LoVo (cell line): ENCODE results near the gene MAN2B2.
A peak's percentile ranks its signal among the peaks of the same experiment; 100 is the strongest.

Experiments used
- DNase-seq: peaks from one replicate; pipeline ENCODE4 v3.0.0-alpha.2; 2016; ENCODE audit warnings: low spot score

Gene MAN2B2

DNA sequence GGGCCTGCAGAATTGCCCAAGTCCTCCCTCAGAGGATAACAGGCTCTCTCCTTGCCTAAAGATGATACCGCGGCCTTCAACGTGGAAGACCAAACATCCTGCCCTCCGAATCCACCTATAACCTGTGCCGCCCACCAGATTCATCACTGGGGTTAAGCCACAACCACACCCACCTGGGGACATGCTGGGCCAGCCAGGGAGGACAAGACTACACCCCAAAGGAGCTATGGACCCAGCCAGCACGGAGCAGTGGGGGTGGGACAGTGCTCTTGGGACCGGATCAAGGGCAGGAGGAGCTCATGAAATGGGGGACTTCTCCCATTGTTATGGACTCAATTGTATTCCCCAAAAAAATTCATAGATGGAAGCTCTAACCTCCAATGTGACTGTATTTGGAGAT, 6.8 kb upstream of the MAN2B2 start:
- DNase-seq = no peak

DNA sequence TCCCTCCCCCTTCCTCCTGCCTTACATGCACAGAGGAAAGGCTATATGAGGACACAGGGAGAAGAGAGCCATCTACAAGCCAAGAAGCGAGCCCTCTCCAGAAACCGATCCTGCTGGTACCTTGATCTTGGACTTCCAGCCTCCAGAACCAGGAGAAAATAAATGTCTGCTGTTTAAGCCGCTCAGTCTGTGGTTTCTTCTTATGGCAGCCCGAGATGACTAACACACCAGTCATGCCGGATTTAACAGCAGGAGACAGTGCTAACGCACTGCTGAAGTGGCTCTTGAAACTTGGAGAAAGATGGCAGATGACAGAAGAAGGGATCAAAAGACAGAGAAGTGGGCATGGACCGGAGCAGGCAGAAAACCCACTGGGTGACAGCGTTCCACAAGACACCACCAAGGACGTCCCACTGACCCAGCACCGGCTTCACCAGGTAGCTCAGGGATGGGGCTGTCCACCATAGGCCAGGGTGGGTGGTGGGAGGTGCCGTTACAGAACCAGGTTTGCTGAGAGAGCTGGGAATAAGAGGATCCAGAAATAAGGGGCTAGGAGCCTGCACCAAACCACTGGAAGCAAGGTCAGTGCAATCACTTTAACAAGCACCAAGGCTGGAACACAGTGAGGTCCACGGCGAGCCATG, 6.2 kb upstream of the MAN2B2 start:
- DNase-seq = peak; percentile 67

DNA sequence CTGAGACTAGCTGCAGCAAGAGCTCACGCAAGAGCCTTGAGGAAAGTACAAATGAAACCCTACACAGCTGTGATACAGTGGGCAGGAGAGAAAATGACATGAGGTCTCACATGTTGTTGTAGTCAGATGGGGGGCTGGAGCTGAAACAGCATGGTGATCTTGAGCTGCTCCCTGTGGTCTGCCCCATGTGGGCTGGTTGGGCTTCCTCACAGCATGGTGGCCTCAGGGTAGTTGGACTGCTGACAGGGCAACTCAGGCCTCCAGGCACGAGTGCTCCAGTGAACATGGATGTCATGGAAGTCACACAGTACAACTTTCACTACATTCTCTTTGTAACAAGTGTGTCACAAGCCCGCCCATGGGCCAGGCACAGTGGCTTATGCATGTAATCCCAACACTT, 3.4 kb upstream of the MAN2B2 start:
- no peak for DNase-seq

DNA sequence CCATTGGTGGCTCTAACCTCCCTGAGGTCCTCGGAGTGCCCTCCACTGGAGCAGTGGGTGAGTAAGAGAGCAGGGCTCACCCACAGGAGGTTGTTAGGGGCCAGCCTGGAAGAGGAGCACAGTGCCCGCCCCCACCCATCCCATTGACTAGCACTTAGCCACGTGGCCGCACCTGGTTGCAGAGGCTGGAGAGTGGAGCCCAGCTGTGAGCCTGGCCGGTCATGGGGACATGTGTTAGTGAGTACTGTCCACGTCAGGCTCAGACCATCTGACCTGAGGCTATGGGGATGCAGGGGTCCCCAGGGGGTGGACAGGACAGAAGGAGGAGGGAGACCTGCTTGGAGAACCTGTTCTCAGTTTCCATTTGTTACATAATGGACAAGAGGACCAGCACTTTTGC, 1.4 kb upstream of the MAN2B2 start:
- DNase-seq = no peak

DNA sequence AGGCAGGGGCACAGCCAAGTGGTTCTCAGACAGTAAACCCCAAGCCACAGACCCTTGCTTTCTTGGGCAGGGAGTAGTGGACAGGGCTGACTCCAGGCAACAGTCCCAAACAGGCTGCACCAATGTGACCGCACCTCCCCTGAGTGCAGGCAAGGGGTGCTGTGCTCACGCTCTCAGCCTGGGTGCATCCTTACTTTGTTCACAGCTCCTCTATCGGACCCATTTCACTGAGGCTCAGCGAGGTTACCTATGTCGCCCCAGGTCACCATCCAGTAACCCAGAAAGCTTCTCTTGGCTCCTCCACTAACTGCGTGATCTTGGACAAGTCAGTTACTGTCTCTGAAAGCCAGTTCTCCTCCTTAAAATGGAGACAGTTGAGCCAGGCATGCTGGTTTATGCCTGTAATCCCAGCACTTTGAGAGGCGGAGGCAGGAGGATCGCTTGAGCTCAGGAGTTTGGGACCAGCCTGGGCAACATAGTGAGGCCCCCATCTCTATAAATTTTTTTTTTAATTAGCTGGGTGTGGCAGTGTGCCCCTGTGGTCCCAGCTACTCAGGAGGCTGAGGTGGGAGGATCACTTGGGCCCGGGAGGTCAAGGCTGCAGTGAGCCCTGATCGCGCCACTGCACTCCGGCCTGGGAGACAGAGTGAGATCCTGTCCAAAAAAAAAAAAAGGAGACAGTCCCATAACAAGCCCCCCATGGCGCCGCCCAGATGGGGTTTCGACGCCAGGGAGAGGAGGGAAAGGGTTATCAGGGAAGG, 823 bp upstream of the MAN2B2 start:
- no peak for DNase-seq

DNA sequence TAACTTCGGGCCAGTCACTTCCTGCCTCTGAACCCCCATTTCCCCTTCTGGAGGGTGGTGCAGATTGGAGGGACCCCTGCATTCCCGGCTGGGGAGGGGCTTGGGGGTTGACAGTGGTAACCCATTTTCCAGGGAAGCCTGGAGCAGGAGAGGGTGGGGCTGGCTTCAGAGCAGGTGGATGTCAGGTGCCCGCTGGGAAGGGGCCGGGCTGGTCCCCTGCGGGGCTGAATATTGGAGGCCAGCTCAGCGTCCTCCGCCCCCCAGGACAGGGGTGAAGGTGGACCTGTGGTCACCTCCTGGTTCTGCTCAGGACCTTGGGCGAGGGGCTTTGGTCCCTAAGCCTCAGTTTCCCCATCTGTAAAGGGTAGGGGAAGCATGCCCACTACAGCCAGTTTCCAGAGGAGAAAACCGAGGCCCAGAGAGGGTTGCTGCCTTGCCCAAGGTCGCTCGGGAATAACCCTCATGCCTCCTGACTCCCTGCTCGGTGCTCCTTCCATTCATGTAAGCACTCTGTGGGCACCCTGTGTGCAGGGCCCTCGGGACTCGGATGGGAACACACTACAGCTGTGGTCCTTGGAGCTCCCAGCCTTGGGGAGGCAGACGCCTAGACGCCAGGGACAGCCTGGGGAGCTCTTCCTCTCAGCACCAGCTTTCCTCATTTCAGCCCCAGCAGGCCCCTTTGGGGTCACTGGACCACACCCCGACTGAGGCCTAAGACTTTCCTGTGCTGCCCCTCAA, 683 bp downstream of the MAN2B2 start:
- DNase-seq = no peak

DNA sequence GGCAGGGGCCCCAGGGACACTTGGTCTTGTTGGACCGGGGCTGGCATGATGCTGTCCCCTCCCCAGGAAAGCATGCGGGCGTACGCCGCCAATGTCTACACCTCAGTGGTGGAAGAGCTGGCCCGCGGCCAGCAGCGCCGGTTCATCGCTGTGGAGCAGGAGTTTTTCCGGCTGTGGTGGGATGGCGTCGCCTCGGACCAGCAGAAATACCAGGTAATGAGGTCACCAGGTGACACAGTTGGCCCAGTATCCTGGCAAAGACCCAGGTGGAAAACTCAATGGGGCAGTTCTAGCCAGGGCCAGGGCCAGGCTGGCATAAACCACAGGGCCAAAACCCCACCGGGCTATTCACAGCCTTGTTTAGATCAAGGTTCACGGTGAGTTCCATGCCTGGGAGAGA, 1.5 kb downstream of the MAN2B2 start:
- no peak for DNase-seq

DNA sequence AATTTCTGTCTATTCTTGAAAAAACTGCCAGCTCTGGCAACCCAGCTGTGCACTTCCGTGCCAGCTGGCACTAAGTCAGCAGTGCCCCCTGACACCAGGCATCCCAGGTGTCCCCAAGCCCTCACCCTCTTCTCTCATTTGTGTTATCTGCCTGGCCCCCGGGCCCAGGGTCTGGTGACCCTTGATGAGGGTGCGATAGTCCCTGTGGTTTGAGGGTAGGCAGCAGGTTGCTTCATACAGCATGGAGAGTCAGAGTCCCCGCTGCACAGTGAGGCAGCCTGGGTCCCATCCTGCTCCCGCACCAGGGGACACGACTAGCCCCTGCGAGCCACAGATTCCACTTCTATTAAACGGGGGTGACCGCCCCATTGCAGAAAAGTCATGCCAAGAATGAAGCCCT, 1.9 kb downstream of the MAN2B2 start:
- DNase-seq = no peak

DNA sequence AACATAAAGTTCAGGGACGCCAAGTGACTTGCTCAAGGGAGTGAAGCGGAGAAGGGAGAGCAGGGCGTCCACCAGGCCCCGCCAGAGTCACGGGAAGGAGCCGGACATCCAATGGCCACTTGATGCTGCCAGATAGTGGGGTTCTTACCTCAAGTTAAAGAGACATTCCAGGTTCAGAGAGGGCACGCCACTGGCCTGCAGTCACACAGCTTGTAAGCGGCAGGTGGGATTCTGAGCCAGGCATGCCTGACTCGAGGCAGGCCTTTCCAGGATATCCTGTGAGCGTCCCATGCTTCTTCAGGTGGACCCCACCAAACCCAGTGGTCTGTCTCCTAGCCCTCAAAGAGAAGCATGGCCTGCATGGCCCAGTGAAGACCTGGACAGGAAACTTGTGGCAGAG, 2.4 kb downstream of the MAN2B2 start:
- DNase-seq = no peak

DNA sequence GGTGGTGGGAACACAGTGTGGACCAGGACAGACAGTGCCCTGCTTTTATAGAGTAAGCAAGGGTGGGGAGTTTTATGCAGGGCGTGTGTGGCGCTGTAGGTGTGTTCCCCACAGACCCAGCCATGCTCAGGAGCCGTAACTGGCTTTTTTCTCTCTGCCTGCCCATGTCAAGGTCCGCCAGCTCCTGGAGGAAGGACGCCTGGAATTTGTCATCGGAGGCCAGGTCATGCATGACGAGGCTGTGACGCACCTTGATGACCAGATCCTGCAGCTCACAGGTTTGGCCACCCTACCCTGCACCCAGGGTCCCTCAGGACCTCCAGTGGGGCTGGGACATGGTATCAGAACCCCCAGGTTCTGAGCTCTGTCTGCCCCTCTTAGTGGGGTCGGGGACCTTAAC, 3.2 kb downstream of the MAN2B2 start:
- no peak for DNase-seq

DNA sequence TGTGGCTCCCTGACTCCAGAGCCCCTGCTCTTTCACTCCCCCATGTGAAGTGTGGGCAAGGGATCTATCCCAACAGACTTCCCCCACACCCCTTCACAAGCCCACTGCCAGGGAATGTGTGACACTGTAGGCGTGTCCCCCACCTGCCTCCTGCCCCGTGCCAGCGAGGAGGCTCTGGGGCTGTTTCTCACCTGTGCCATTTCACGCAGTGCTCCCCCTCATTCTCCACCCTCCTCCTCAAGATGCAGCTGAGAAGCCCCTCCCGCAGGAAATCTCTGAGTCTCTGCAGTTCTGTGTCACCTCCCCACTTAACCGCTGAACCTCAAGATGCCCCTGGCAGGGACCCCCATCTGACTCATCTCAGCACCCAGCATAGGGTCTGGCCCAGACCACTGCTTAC, 5.4 kb downstream of the MAN2B2 start:
- no peak for DNase-seq

DNA sequence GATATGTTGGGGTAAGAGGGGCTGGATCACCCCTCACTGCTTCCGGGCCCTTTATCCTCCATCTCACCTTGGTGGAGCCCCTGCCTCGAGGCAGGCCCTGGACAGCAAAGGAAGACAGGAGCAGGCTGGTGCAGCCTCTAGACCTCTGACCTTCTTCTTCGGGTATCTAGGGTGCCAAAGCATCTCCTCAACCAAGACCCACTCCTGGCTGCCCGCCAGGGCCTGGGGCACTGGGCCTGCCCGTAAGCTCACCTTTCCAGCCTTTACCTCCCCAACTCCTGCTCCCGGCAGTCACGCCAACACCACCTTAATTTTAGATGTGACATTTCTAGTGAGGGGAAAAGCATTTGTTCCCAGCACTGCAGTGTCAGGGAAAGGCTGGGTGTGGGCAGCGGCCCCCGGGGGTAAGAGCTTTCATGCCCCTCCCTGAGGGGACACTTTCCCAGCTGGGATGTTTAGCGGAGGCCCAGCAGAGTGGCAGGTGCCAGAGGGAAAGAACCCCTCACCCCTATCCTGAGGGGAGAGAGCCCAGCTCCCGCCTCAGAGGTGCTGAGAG, 6.7 kb downstream of the MAN2B2 start:
- no peak for DNase-seq

DNA sequence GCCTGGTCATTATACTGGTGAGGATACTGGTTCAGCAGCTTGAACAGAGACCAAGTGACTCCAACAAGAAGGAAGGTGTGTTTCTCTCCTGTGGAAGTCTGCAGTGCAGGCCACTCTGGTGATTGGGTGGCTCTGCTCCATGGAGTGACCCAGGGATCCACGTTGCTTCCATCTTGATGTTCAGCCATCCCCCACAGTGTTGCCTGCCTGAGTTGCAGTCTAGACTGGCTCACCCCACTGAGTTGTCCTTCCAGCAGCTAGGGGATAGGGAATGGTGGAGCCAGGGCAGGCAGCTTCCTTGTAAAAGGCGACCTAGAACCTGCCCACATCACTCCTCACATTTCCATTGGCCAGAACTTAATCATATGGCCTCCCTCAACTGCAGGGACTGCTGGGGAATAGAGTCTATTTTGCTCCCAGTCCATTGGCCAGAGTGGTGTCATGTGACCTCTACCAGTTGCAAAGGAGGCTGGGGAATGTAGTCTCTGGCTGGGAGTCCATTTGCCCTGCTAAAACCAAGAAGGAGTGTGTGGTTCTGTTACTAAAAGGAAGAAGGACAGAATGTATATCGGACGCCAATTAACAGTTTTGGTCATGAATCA, 8.0 kb downstream of the MAN2B2 start:
- no peak for DNase-seq

DNA sequence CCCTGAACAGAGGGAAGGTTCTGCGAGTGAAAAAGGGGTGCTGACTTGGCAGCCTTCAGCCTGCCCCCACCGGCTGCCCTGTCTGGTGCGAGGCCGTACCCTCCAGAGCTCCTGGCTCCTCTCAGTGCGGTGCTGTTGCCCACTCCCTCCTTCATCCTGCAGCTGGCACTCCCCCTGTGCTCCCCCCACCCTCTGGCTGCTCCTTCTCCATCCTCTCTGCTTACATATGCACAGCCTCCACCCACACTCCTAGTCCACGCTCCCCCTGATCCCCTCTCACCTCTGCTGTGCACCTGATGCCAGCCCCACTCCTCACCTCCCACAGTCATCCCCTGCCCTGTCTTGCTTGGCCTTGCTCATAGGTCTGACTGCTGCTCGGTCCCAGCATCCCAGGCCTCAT, 9.9 kb downstream of the MAN2B2 start:
- DNase-seq = no peak

DNA sequence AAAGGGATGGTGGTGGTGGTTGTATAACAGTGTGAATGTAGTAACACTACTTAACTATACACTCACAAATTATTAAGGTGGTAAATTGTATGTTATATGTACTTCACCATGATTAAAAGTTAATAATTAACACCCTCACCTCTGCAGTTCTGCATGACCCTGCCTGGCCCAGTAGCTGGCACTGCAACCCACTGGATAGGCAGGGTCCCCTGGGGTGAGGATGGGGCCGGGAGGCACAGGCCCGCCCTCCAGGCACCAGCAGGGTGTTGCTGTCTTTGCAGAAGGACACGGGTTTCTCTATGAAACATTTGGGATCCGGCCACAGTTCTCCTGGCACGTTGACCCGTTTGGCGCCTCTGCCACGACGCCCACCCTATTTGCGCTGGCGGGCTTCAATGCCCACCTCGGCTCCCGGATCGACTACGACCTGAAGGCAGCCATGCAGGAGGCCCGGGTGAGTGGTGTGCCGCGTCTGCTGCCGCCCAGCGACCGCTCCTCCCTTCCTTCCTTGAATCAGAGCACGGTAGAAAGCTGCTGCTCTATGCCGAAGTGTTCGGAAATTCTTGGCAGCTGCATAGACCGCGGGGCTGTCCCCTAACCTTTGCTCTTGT, 11.8 kb downstream of the MAN2B2 start:
- DNase-seq = no peak

DNA sequence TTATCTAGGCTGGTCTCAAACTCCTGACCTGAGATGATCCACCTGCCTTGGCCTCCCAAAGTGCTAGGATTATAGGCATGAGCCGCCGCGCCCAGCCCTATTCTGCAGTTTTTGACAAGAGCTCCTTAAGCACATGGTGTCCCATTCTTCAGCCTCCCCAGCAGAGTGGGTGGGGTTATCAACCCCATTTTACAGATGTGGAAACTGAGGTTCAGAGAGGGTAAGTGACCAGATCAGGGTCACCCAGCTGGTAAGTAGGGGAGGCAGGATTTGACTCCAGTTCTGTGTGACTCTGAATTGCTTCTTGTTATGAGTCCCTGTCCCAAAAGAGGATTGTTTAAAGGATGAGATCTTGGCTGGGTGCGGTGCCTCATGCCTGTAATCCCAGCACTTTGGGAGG, 14.5 kb downstream of the MAN2B2 start:
- no peak for DNase-seq

DNA sequence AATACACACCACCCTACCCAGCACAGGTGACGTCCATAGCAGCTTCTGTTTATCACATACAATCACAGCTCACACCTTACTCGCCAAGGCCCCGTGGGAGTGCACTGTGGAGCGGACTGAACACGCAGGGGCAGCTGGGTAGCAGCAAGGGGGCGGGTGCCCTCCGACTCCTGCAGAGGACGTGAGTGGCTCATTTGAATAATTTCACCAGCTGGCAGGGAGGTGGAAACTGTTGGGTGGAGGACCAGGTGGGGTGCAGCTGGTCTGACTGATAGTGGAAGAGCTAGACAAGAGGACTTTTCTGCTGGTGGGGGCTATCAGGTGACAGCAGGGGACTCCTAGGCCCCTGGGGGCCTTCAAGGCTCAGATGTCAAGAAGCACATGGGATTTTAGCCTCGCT, 16.3 kb downstream of the MAN2B2 start:
- DNase-seq = no peak

DNA sequence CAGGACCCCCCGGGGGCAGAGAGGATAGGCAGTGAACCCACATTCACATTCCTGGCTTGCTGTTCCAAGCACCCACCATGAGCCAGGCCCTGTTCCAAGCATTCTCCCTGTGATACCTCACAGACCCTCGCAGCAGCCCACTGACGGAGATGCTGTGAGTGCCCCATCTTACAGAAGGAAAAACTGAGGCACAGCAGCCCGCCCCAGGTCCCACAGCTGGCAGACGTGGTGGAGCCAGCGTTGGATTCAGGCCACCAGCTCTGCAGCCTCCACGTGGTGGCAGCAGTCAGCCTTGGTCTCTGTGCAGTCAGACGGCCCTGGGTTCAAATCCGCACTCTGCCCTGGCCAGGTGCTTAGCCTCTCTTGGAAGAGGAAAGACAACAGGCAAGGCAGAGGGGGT, 16.8 kb downstream of the MAN2B2 start:
- no peak for DNase-seq

DNA sequence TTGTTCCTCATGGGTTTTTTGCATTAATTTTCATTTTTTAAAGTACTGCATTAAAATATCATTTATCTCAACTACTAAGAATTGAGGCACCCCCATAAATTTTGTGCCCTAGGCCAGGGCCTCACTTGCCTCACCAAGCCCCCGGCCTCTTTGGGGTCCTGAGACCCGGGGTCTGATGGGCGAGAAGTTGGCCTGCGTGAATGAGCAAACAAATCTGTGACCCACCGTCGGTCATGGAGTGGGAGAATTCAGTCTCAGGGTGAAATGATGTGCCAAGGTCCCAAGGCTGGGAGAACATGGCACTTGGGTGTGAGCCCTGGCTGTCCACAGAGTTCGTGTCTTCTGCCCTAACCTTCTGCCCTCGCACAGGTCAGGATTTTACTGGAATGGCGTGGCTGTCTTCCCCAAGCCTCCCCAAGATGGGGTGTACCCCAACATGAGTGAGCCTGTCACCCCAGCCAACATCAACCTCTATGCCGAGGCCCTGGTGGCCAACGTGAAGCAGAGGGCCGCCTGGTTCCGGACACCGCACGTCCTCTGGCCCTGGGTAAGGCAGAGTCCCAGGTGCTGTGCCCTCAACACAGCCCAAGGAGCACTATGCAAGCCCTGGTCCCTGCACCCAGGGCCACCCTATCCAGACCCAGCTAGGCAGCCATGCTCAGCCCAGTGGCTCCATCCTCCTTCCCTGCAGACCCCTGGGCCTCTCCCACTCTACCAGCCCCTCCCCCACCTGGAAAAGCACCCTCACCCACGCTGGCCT, 18.0 kb downstream of the MAN2B2 start:
- DNase-seq = no peak

DNA sequence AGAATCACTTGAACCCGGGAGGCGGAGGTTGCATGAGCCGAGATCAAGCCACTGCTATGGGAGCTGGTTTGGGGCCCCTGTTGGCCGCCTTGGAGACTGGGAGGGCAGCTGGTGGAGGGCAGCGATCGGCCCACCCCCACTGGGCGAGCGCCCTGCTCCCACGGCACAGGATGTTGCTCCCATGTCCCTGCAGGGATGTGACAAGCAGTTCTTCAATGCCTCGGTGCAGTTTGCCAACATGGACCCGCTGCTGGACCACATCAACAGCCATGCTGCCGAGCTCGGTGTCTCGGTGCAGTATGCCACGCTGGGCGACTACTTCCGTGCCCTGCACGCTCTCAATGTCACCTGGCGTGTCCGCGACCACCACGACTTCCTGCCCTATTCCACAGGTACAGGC, 19.4 kb downstream of the MAN2B2 start:
- no peak for DNase-seq

DNA sequence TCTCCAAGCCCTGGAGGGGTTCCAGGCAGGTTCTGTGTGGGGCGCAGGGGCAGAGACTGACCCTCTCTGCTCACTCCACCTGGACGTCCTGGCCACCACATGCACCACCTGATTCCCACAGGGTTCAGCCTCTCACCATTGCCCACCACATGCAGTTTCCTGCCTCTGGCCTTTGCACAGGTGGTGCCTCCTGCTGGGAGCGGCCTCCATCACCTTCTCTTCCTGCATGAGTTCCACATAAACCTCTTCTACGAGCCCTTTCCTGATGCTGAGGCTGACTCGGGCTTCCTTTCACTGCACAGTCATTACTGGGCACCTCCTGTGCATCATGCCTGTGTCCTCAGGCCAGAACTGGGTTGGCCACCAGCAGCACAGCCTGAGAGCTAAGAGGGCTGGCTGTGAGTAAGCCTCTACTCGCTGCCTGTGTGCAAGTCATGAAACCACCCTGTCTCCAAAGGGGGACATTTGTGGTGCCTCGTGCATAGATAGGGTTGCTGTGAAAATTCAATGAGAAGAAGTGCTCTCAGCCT, 19.9 kb downstream of the MAN2B2 start:
- DNase-seq = no peak
